Activated CD4-positive, alpha-beta memory T cell treated with anti-CD3 and anti-CD28 coated beads, Interleukin-2, amount 10 ng/mL, durations not matched to agents 7 days and 5 days (primary cell): ENCODE results near the gene SLC25A4. TPM values are rescaled to one million over a fixed set of nuclear protein-coding genes. Genes with fewer than 3 reads are reported as not detected.
"Not testable (repeated sequence)": the region's sequence is repeated elsewhere in the genome, so short reads cannot be mapped to it uniquely, and the experiment has no call there.

ENCODE experiments used
- CTCF ChIA-PET: fragments of 350-600 bp; sonication (Branson Sonifier 250); formaldehyde crosslinking; loops from one replicate; lab custom pipeline; 2021; ENCODE audit warnings: antibody characterized with exemption, inconsistent platforms; lab: Charles Lee
- POLR2A ChIA-PET: fragments of 350-600 bp; sonication (Branson Sonifier 250); formaldehyde crosslinking; loops from one replicate; lab custom pipeline; 2021; ENCODE audit warnings: antibody characterized with exemption; lab: Charles Lee
- DNase-seq: peaks from one replicate; pipeline ENCODE4 v3.0.0-alpha.2; 2020
- H3K27ac Mint-ChIP-seq: one replicate; pipeline ENCODE4 v1.8.0; 2021; ENCODE audit warnings: mild to moderate bottlenecking, mixed read lengths
- H3K27me3 Mint-ChIP-seq: one replicate; pipeline ENCODE4 v1.8.0; 2021; ENCODE audit warnings: mixed read lengths
- H3K36me3 Mint-ChIP-seq: one replicate; pipeline ENCODE4 v1.8.0; 2021; ENCODE audit warnings: low read depth, mixed read lengths
- H3K4me1 Mint-ChIP-seq: one replicate; pipeline ENCODE4 v1.8.0; 2021; ENCODE audit warnings: mixed read lengths
- H3K4me3 Mint-ChIP-seq: one replicate; pipeline ENCODE4 v1.8.0; 2021; ENCODE audit warnings: mild to moderate bottlenecking, mixed read lengths
- H3K9me3 Mint-ChIP-seq: one replicate; pipeline ENCODE4 v1.8.0; 2021; ENCODE audit warnings: mixed read lengths
- total RNA-seq, 2 experiments: library from RNA; stranded (reverse); gene quantifications; one replicate each; pipeline ENCODE4 v1.2.3, GENCODE V29; 2021

SLC25A4 gene
- total RNA-seq, 2 experiments from 2014 or later, result 3.8 to 5.2 TPM

DNA sequence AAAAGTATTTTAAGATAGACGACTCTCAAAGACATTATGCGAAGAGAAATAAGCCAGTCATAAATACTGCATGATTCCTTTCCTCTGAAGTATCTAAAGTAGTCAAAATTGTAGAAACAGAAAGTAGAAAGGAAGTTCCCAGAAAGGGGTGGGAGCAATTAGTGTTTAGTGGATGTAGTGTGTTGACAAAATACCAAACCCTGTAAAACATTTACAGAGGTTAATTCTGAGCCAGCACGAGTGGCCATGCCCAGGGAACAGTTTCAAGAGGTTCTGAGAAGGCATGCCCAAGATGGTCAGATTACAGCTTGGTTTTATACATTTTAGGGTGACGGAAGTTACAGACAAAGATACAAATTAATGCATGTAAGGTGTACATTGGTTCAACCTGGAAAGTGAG, 34.4 kb upstream of the SLC25A4 start:
- Mint-ChIP-seq H3K9me3 (no peaks in the 10 kb centered on the region), H3K4me3 (no peak overlapping the region), H3K4me1 (peaks cover 2% of the 10 kb centered on the region), H3K27me3 (peaks cover 29% of the 10 kb centered on the region), H3K36me3 (no peaks in the 10 kb centered on the region), H3K27ac (no peak overlapping the region)
- POLR2A ChIA-PET, result no interaction called here
- no peak for DNase-seq
- CTCF ChIA-PET, result interaction anchor here (0.7 kb wide), 2 partner anchors 316 to 1363 kb away, joined by 3 to 5 read pairs; no protein-coding TSS in a partner anchor

DNA sequence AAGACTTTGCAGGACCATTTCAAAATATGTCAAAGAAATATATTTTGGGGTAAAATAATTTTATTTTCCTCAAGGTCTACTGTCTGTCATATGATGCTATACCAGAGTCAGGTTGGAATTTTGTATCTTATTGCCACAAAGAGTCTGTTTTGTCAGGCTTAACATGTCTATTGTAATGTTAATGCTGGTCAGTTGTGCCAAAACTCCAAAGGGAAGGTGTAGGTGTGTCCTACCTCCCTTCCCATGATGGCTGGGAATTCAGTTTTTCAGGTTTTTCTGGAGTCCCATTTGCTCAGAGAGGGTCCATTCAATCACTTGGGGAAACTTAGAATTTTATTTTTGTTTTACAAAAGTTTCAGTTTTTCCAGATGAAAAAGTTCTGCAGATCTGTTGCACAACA, 33.3 kb upstream of the SLC25A4 start:
- POLR2A ChIA-PET, result no interaction called here

DNA sequence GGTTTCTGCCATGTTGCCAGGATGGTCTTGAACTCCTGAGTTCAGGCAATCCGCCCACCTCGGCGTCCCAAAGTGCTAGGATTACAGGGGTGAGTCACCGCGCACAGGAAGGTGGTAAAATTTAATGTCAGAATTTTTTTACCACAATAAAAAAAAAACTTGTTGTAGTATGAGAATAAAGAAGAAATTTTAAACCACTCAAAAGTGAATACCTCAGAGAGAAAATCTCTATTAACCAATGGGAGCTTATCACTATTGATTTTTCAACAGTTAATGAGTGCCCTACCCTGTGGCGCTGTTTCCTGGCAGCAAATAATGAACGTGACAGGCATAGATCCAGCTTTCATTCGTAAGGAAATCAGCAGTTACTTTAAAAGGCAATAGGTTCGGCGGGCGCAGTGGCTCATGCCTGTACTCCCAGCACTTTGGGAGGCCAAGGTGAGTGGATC, 32.7 kb upstream of the SLC25A4 start:
- ChIA-PET CTCF (no interaction called here), POLR2A (no interaction called here)
- Mint-ChIP-seq H3K4me1 (peaks cover 2% of the 10 kb centered on the region), H3K4me3 (no peak overlapping the region), H3K27me3 (peaks cover 26% of the 10 kb centered on the region), H3K9me3 (no peaks in the 10 kb centered on the region), H3K27ac (no peak overlapping the region), H3K36me3 (no peaks in the 10 kb centered on the region)
- DNase-seq, result no peak

More for the DNA sequence above, 33.3 kb upstream of the SLC25A4 start:
- peaks cover 2% of the 10 kb centered on the region for H3K4me1 Mint-ChIP-seq
- no peak overlapping the region for H3K4me3 Mint-ChIP-seq
- CTCF ChIA-PET, result no interaction called here
- no peak for DNase-seq
- H3K36me3 Mint-ChIP-seq, result no peaks in the 10 kb centered on the region
- H3K9me3 Mint-ChIP-seq, result no peaks in the 10 kb centered on the region
- H3K27ac Mint-ChIP-seq, result no peak overlapping the region
- peaks cover 26% of the 10 kb centered on the region for H3K27me3 Mint-ChIP-seq

DNA sequence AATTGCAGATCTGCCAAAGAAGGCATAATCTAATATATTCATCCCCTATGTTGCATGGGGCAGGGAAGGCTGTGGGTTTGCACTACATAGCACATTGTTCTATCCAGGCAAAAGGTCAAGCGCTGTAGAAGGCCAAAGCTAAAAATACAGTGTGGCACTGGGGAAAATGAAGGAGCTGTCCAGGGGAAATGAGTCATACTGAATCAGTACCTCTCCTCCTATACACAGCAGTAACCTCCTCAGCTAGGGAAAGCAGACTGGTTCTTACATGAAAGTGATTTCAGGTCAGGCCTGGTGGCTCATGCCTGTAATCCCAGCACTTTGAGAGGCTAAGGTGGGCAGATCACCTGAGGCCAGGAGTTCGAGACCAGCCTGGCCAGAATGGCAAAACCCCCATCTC, 31.0 kb upstream of the SLC25A4 start:
- CTCF ChIA-PET, result no interaction called here
- Mint-ChIP-seq H3K27me3 (peaks cover 19% of the 10 kb centered on the region), H3K4me3 (no peak overlapping the region), H3K36me3 (no peaks in the 10 kb centered on the region), H3K4me1 (peaks cover 2% of the 10 kb centered on the region), H3K27ac (no peak overlapping the region), H3K9me3 (no peaks in the 10 kb centered on the region)
- POLR2A ChIA-PET, result no interaction called here
- DNase-seq, result no peak

DNA sequence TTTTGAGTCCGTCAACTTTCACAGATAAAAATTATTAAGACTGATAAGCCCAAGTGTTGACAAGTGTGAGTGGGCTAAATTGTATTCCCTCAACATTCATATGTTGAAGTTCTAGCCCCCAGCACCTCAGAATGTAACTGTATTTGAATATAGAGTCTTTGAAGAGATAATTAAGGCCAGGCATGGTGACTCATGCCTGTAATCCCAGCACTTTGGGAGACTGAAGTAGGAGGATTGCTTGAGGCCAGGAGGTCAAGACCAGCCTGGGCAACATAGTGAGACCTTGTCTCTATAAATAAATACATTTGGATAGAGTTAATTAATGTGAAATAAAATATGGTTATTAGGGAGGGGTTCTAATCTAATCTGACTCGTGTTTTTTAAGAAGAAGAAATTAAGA, 29.7 kb upstream of the SLC25A4 start:
- H3K4me1 Mint-ChIP-seq, result peaks cover 2% of the 10 kb centered on the region
- no peak overlapping the region for H3K27ac Mint-ChIP-seq
- DNase-seq, result no peak
- CTCF ChIA-PET, result no interaction called here
- POLR2A ChIA-PET, result no interaction called here
- H3K4me3 Mint-ChIP-seq, result no peak overlapping the region
- H3K36me3 Mint-ChIP-seq, result no peaks in the 10 kb centered on the region
- H3K27me3 Mint-ChIP-seq, result peaks cover 16% of the 10 kb centered on the region
- no peaks in the 10 kb centered on the region for H3K9me3 Mint-ChIP-seq

DNA sequence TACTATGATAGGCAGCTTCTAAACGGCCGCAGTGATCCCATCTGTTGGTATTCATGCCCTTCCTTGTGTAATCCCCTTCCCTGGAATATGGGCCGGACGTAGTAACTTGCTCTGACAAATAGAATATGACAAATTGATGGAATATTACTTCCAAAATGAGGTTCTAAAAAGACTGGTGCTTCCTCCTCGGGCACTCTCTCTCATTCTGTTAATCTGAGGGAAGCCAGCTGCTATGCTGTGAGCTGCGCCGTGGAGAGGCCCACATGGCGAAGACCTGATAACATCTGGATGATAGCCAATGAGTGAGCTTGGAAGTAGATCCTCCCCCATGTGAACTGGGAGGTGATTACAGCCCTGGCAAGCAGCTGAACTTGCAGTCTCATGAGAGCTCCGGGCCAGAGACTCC, 27.2 kb upstream of the SLC25A4 start:
- ChIA-PET POLR2A (interaction anchor here (0.6 kb wide), 1 partner anchor 172 kb away, joined by 3 read pairs; no protein-coding TSS in a partner anchor), CTCF (interaction anchor here (1.2 to 1.7 kb wide), 2 partner anchors 19 to 20 kb away, joined by 5 to 7 read pairs; no protein-coding TSS in a partner anchor)
- no peak for DNase-seq
- Mint-ChIP-seq H3K36me3 (no peaks in the 10 kb centered on the region), H3K4me1 (no peaks in the 10 kb centered on the region), H3K9me3 (no peaks in the 10 kb centered on the region), H3K27ac (no peak overlapping the region), H3K27me3 (peaks cover 14% of the 10 kb centered on the region), H3K4me3 (no peak overlapping the region)

DNA sequence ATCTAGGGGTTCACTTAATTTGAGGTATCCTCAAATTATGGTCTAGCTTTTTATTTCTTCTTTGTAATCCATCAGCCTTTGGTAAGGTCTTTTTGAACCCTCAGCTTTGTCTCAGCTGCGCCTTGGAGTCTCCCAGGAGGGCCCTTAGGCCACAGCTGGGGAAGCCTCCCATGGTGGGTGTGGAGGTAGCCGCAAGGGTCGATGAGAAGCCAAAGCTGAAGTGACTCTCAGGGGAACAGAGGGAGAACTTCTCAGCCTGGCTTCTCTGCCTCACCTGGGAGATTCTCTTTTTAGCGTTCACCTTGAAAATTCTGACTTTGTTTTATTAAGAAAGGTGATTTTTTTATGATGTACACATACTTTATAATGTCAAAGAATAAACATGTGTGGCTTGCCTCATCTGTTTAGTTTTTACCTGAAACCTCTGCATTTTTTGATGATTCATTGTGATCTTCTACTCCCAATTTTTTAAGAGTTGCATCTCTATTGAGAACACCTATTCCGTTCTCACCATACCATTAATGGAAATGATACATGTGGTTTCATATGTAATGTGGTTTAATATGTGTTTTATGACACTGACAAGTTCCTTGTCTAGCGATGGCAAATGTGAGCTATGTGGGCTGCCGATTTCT, 25.6 kb upstream of the SLC25A4 start:
- no peaks in the 10 kb centered on the region for H3K9me3 Mint-ChIP-seq
- no peak overlapping the region for H3K27ac Mint-ChIP-seq
- H3K36me3 Mint-ChIP-seq, result no peaks in the 10 kb centered on the region
- no peak for DNase-seq
- no peaks in the 10 kb centered on the region for H3K4me1 Mint-ChIP-seq
- peaks cover 16% of the 10 kb centered on the region for H3K27me3 Mint-ChIP-seq
- CTCF ChIA-PET, result interaction anchor here (1.7 kb wide), 1 partner anchor 21 kb away, joined by 7 read pairs; no protein-coding TSS in a partner anchor
- POLR2A ChIA-PET, result no interaction called here
- no peak overlapping the region for H3K4me3 Mint-ChIP-seq

DNA sequence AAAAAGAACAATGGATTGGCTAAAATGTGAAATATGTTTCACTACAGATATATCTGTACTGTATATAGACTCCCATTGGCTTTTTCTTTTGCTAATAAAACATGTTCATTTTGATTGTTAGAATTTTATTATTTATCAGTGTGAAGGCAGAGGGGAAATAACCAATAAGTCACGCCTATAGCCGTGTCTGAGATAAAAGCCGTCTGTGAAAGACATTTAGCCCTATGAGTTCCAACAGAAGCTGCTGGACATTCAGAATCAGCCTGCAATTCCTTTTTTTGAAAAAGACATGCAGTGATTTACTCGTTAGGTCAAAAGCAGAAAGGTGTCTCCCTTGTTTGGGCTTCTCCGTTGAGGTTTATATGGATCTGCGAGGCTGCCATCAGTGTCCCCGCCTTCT, 24.2 kb upstream of the SLC25A4 start:
- CTCF ChIA-PET, result interaction anchor here (0.7 to 1.5 kb wide), 2 partner anchors 24 to 1399 kb away, joined by 3 read pairs; partner anchors contain the start of gene SLC25A4
- POLR2A ChIA-PET, result no interaction called here
- Mint-ChIP-seq H3K9me3 (no peaks in the 10 kb centered on the region), H3K27ac (no peak overlapping the region), H3K27me3 (peaks cover 30% of the 10 kb centered on the region), H3K4me3 (no peak overlapping the region), H3K36me3 (no peaks in the 10 kb centered on the region), H3K4me1 (peaks cover 3% of the 10 kb centered on the region)
- no peak for DNase-seq

DNA sequence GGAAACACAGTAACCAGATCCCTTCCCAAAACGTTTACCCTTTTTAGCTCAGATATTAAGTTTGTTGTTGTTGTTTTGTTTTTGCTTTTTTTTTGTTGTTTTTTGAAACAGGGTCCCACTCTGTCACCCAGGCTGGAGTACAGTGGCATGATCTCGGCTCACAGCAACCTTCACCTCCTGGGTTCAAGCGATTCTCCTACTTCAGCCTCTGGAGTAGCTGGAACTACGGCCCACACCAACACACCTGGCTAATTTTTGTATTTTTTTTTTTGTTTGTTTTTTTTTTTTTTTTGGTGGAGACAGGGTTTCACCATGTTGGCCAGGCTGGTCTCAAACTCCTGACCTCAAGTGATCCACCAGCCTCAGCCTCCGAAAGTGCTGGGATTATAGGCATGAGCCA, 23.6 kb upstream of the SLC25A4 start:
- POLR2A ChIA-PET, DNase-seq, H3K36me3 Mint-ChIP-seq, H3K4me3 Mint-ChIP-seq, H3K4me1 Mint-ChIP-seq, H3K9me3 Mint-ChIP-seq, H3K27ac Mint-ChIP-seq: not testable (repeated sequence)
- CTCF ChIA-PET, result interaction anchor here (0.7 to 1.5 kb wide), 2 partner anchors 23 to 1400 kb away, joined by 3 read pairs; partner anchors contain the start of gene SLC25A4
- H3K27me3 Mint-ChIP-seq, result peaks cover 35% of the 10 kb centered on the region

DNA sequence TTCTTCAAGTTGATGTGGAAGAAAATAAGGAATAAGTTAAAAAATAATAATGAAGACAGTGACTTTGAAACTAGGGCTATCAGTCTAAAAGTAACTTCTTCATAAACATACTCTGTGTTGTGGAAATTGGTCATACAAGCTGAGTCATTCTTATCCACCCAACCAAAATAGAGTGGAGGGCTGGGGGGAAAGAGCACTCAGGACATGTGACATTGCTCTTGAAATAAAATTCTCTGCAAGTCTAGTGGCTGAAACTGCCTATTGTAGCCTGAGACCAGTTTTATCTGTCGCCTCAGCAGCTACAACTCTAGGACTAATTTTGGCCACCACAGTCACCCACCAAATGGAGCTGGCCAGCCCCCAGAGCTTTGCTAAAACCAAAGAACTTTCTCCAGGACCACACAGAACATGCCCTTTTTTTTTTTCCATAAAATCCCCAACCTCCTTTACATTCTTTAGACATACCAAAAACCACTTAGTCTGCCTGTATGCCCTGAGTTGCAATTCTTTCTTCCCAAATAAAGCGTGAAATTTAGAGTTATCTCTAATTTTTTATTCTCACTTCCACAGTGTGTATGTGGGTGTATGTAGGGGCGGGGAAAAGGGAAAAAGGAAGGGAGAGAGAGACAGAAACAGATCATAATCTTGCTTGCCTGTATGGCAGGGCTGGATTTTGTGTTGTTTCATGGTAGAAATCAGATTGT, 23.0 kb upstream of the SLC25A4 start:
- H3K4me1 Mint-ChIP-seq, result peaks cover 3% of the 10 kb centered on the region

DNA sequence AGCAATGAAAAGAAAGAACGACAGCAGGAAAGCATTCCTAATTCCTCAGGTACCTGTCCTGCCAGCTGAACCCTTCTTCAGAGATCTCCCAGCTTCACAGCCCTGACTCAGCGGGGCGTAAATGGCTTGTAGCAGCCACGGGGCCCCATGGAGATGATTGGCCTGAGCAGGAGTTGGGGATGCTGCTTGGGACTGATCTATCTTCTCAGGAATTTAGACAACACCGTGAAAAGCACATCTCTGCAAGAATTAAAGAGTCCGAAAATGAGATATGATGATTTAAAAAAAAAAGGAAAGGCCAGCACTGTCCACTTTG, 22.5 kb upstream of the SLC25A4 start:
- ChIA-PET CTCF (no interaction called here), POLR2A (no interaction called here)
- H3K27ac Mint-ChIP-seq, result no peak overlapping the region
- no peak for DNase-seq
- peaks cover 44% of the 10 kb centered on the region for H3K27me3 Mint-ChIP-seq
- H3K4me1 Mint-ChIP-seq, result peaks cover 3% of the 10 kb centered on the region
- H3K36me3 Mint-ChIP-seq, result no peaks in the 10 kb centered on the region
- no peaks in the 10 kb centered on the region for H3K9me3 Mint-ChIP-seq
- H3K4me3 Mint-ChIP-seq, result no peak overlapping the region

More for the DNA sequence above, 23.0 kb upstream of the SLC25A4 start:
- ChIA-PET POLR2A (no interaction called here), CTCF (no interaction called here)
- Mint-ChIP-seq H3K36me3 (no peaks in the 10 kb centered on the region), H3K4me3 (no peak overlapping the region), H3K27me3 (peaks cover 40% of the 10 kb centered on the region), H3K27ac (no peak overlapping the region), H3K9me3 (no peaks in the 10 kb centered on the region)
- no peak for DNase-seq

DNA sequence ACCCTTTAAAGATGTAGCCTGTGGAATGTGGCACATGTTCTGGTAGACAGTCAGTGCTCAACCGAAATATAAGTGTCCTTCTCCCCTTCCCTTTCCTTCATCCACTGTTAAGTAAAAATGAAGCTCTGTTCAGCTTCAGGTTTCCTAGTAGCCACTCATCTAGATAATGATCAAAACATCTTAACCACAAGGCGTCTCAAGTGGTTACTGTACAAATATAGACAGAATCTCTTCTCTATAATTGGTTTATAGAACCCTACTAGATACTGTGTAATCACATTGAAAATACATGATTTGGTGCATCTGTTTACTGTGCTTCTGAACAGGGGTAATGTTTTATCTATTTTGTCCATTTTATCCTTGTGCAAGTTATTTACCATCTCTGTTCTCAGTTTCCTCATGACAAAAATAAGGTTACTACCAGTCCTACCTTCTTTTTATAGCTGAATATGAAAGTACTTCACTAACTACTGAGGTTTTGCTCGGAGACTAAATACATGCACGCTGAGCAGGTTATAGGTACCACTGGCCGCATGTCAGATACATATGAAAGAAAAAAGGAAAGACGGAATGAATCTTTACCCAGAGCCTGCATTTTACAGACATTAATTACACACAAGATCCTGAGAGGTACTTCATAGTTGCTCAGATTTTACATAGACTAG, 20.3 kb upstream of the SLC25A4 start:
- no peaks in the 10 kb centered on the region for H3K9me3 Mint-ChIP-seq
- H3K4me3 Mint-ChIP-seq, result no peak overlapping the region
- H3K27me3 Mint-ChIP-seq, result peaks cover 52% of the 10 kb centered on the region
- no peak overlapping the region for H3K27ac Mint-ChIP-seq
- POLR2A ChIA-PET, result no interaction called here
- H3K4me1 Mint-ChIP-seq, result peaks cover 6% of the 10 kb centered on the region
- no peak for DNase-seq
- no peaks in the 10 kb centered on the region for H3K36me3 Mint-ChIP-seq
- CTCF ChIA-PET, result interaction anchor here (0.7 to 2.2 kb wide), 3 partner anchors 12 to 61 kb away, joined by 3 to 11 read pairs (median 6); no protein-coding TSS in a partner anchor

DNA sequence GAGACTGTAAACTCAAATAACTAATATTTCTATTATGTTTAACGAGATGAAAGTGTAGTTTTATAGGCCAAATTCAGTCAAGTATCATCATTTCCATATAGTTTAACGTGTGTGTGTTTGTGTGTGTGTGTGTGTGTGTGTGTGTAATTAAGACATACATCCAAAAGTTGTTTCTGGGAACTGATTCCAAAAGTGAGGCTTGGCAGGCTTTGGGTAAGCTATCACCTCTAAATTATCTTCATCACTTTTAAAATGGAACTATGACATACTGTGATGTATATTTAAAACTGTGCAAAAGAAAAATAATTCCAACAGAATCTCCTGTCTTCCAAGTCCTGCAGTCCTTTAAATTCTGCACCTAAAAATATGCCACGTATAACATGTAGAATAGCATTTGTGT, 19.1 kb upstream of the SLC25A4 start:
- H3K27me3 Mint-ChIP-seq, result peaks cover 57% of the 10 kb centered on the region

More for the DNA sequence above, 19.1 kb upstream of the SLC25A4 start:
- Mint-ChIP-seq H3K9me3 (no peaks in the 10 kb centered on the region), H3K27ac (no peak overlapping the region), H3K4me1 (peaks cover 11% of the 10 kb centered on the region), H3K4me3 (no peak overlapping the region), H3K36me3 (no peaks in the 10 kb centered on the region)
- DNase-seq, result no peak
- CTCF ChIA-PET, result interaction anchor here (0.7 to 2.2 kb wide), 3 partner anchors 10 to 60 kb away, joined by 3 to 11 read pairs (median 3); no protein-coding TSS in a partner anchor
- POLR2A ChIA-PET, result no interaction called here
